OCI-LY7 (cell line): ENCODE results near the gene PSKH1. TPM values are rescaled to one million over a fixed set of nuclear protein-coding genes. Genes with fewer than 3 reads are reported as not detected.

Experiments used
- BruUV-seq: library from RNA; stranded (reverse); fragments of 400-500 nt; replicated peaks from 2 replicates; lab custom pipeline; 2021; lab: Mats Ljungman, UMichigan
- CTCF ChIA-PET: fragments of 300-600 bp; sonication (Branson Sonifier 250); formaldehyde crosslinking; loops from one replicate; lab custom pipeline; 2022; ENCODE audit warnings: antibody characterized with exemption; ENCODE audit not compliant: unreplicated experiment; lab: Charles Lee
- POLR2A ChIA-PET: fragments of 300-600 bp; sonication (Branson Sonifier 250); formaldehyde crosslinking; loops from one replicate; lab custom pipeline; 2022; ENCODE audit warnings: antibody characterized with exemption; lab: Charles Lee
- DNase-seq: peaks from one replicate; pipeline ENCODE4 v3.0.0-alpha.2; 2015; ENCODE audit warnings: low spot score
- H2AFZ ChIP-seq: fragments of 200-600 bp; sonication (generic), shearing (Covaris generic); 2 replicates; pipeline ENCODE4 v1.6.1; 2014; ENCODE audit warnings: mild to moderate bottlenecking, antibody characterized with exemption, low read length, moderate library complexity
- H3K27ac ChIP-seq: fragments of 200-600 bp; sonication (generic); 2 replicates; pipeline ENCODE4 v1.5.1; 2014; ENCODE audit warnings: mixed run types, low read depth, mild to moderate bottlenecking, moderate library complexity, low read length, inconsistent platforms; ENCODE audit not compliant: poor library complexity, severe bottlenecking
- H3K36me3 ChIP-seq: fragments of 200-600 bp; sonication (generic); 2 replicates; pipeline ENCODE4 v1.6.1; 2014; ENCODE audit warnings: mild to moderate bottlenecking, antibody characterized with exemption, low read length, moderate library complexity, mixed read lengths; ENCODE audit not compliant: insufficient read depth
- H3K4me1 ChIP-seq: fragments of 200-600 bp; sonication (generic); 2 replicates; pipeline ENCODE4 v1.5.1; 2014; ENCODE audit warnings: mild to moderate bottlenecking, low read length; ENCODE audit not compliant: insufficient read depth, poor library complexity, severe bottlenecking
- H3K4me2 ChIP-seq: fragments of 200-600 bp; sonication (generic); 2 replicates; pipeline ENCODE4 v1.6.1; 2014; ENCODE audit warnings: mild to moderate bottlenecking, low read length
- H3K4me3 ChIP-seq: fragments of 200-600 bp; sonication (generic); 2 replicates; pipeline ENCODE4 v1.5.1; 2014; ENCODE audit warnings: mild to moderate bottlenecking, low read depth, low read length; ENCODE audit not compliant: poor library complexity, severe bottlenecking
- H3K79me2 ChIP-seq: fragments of 200-600 bp; sonication (generic); 2 replicates; pipeline ENCODE4 v1.6.1; 2016; ENCODE audit warnings: low read depth, mild to moderate bottlenecking, low read length, moderate library complexity, mixed read lengths; ENCODE audit not compliant: insufficient read depth
- H3K9me2 ChIP-seq: fragments of 200-600 bp; sonication (generic); 2 replicates; pipeline ENCODE4 v1.6.1; 2016; ENCODE audit warnings: mild to moderate bottlenecking, low read length, mixed read lengths; ENCODE audit not compliant: insufficient read depth
- H3K9me3 ChIP-seq: fragments of 200-600 bp; sonication (generic); 2 replicates; pipeline ENCODE4 v1.6.1; 2014; ENCODE audit warnings: mild to moderate bottlenecking, mixed run types, low read length, mixed read lengths
- H4K20me1 ChIP-seq: fragments of 200-600 bp; sonication (generic); 2 replicates; pipeline ENCODE4 v1.6.1; 2014; ENCODE audit warnings: mild to moderate bottlenecking, antibody characterized with exemption, low read length, moderate library complexity, mixed read lengths; ENCODE audit not compliant: insufficient read depth
- EZH2phosphoT487 ChIP-seq: fragments of 200-600 bp; sonication (generic); IDR thresholded peaks from 2 replicates; pipeline ENCODE4 v1.6.1; 2018; ENCODE audit warnings: low read depth, borderline replicate concordance, mild to moderate bottlenecking, mixed run types, antibody characterized with exemption, low read length, moderate library complexity, mixed read lengths
- intact Hi-C: fragments of 100-400 bp; cut with micrococcal nuclease; formaldehyde crosslinking; loops from one replicate; pipeline ENCODE4 v1.10.0; 2022; ENCODE audit not compliant: unreplicated experiment
- total RNA-seq, 2 experiments: library from RNA; depleted of rRNA in 1 of 2; stranded (reverse); fragments of >200 nt in 1 of 2; shearing (Covaris generic) in 1 of 2; gene quantifications; 2 replicates each; pipeline ENCODE4 v1.2.3, GENCODE V29; 2014 to 2022
- TF ChIP-seq, protein P1 (sequence below): fragments of 200-600 bp; sonication (generic); conservative IDR thresholded peaks from 2 replicates; pipeline ENCODE4 v1.5.1; 2014; ENCODE audit warnings: mild to moderate bottlenecking, antibody characterized with exemption, low read length, moderate library complexity, mixed read lengths

The PSKH1 gene
- total RNA-seq, 2 experiments from 2014 or later = 10.4 to 27.1 TPM

DNA sequence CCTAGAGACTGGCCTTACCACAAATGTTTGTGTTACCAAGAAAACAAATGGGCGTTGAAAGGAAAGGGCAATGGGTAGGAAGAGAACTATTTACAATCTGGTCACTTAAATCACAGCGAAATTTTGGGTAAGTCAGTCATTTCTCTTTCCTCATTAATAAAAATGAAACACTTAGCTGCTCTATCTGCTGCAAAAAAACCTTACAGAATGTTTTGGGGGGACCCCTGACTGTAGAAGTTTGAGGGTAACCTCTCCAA, 47.1 kb upstream of the PSKH1 start:
- TSS peak; percentile 89 for BruUV-seq
- Histone ChIP-seq H3K27ac (peak overlapping the region; percentile 80), H3K36me3 (peaks cover 23% of the 10 kb centered on the region), H4K20me1 (peaks cover 16% of the 10 kb centered on the region; the same call in 1 of the 2 replicates), H3K4me3 (peak overlapping the region; percentile 99), H3K4me1 (peaks cover 45% of the 10 kb centered on the region), H3K79me2 (peaks cover 75% of the 10 kb centered on the region), H3K9me3 (no peaks in the 10 kb centered on the region), H2AFZ (peak overlapping the region; percentile 54; the same call in 1 of the 2 replicates), H3K9me2 (no peaks in the 10 kb centered on the region), H3K4me2 (peak overlapping the region; percentile 98)
- intact Hi-C loops = loop anchor here (1.0 kb wide), 2 partner anchors 26 to 325 kb away; no protein-coding TSS in a partner anchor
- no peak for TF ChIP-seq EZH2phosphoT487
- TF ChIP-seq, protein P1, sequence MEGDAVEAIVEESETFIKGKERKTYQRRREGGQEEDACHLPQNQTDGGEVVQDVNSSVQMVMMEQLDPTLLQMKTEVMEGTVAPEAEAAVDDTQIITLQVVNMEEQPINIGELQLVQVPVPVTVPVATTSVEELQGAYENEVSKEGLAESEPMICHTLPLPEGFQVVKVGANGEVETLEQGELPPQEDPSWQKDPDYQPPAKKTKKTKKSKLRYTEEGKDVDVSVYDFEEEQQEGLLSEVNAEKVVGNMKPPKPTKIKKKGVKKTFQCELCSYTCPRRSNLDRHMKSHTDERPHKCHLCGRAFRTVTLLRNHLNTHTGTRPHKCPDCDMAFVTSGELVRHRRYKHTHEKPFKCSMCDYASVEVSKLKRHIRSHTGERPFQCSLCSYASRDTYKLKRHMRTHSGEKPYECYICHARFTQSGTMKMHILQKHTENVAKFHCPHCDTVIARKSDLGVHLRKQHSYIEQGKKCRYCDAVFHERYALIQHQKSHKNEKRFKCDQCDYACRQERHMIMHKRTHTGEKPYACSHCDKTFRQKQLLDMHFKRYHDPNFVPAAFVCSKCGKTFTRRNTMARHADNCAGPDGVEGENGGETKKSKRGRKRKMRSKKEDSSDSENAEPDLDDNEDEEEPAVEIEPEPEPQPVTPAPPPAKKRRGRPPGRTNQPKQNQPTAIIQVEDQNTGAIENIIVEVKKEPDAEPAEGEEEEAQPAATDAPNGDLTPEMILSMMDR = no peak
- no peak for DNase-seq
- ChIA-PET POLR2A (interaction anchor here (0.6 to 1.4 kb wide), 5 partner anchors 12 to 1580 kb away, joined by 3 to 7 read pairs (median 3); partner anchors contain the start of genes RANBP10 and TSNAXIP1), CTCF (interaction anchor here (1.2 to 1.4 kb wide), 2 partner anchors 13 to 29 kb away, joined by 4 to 5 read pairs; no protein-coding TSS in a partner anchor)

DNA sequence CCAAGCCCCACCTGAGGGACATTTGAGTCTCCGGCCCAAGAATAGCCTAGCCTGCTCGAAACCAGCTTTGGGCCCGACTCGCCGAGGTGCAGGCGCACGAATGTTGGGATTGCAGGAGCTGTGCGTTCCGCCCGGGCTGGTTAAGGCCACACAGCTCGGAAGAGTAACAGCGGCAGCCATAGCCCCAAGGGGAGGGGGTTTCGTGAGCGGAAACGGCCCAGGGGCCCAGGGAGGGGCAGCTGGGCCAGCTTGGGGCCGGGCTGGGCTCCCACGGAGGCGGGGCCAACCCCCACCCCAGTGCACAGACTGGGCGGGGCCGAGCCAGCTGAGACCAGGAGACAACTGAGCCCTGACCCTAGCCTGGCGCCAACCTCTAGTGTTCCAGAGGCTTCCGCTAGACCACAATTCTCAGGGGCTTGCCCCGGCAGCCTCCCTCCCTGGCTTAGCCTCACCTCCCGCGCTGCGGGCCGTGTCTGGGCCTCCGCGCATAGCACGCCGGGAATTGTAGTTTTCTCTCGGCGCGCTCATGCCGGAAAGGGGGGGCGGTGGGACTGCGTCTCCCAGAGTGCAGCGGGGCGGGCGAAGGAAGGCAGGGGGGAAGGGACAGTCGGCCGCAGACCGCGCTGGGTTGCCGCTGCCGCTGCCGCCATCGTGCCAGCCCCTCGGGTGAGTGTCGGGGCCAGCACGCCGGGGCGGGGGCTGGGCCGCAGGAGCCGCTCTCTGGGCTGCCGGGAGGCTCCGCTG, 46.6 kb upstream of the PSKH1 start, which contains the start of gene NUTF2:
NUTF2 (plus strand) TSS at position 614 of the 744 bp plus-strand sequence. CDS start 18,198 bp downstream, outside the sequence.
- CTCF ChIA-PET = interaction anchor here (1.2 to 1.4 kb wide), 2 partner anchors 13 to 30 kb away, joined by 4 to 5 read pairs; no protein-coding TSS in a partner anchor
- Histone ChIP-seq H3K36me3 (peaks cover 24% of the 10 kb centered on the region), H2AFZ (peak within 1 kb of the TSS; percentile 54; the same call in 1 of the 2 replicates), H3K4me1 (peaks cover 40% of the 10 kb centered on the region), H4K20me1 (peaks cover 16% of the 10 kb centered on the region; the same call in 1 of the 2 replicates), H3K4me3 (peak within 1 kb of the TSS; percentile 99), H3K4me2 (peak within 1 kb of the TSS; percentile 98), H3K27ac (peak within 1 kb of the TSS; percentile 80), H3K79me2 (peaks cover 80% of the 10 kb centered on the region), H3K9me2 (no peaks in the 10 kb centered on the region), H3K9me3 (no peaks in the 10 kb centered on the region)
- intact Hi-C loops = loop anchor here (1.0 kb wide), 2 partner anchors 26 to 325 kb away; no protein-coding TSS in a partner anchor
- no TSS peak for BruUV-seq
- TF ChIP-seq EZH2phosphoT487 = no peak
- TF ChIP-seq, protein P1 = no peak
- DNase-seq = peak; percentile 98
- POLR2A ChIA-PET = interaction anchor here (0.6 to 1.4 kb wide), 5 partner anchors 12 to 1579 kb away, joined by 3 to 7 read pairs (median 3); partner anchors contain the start of genes RANBP10 and TSNAXIP1
